ENCODE results near the gene KRT5.

DNA sequence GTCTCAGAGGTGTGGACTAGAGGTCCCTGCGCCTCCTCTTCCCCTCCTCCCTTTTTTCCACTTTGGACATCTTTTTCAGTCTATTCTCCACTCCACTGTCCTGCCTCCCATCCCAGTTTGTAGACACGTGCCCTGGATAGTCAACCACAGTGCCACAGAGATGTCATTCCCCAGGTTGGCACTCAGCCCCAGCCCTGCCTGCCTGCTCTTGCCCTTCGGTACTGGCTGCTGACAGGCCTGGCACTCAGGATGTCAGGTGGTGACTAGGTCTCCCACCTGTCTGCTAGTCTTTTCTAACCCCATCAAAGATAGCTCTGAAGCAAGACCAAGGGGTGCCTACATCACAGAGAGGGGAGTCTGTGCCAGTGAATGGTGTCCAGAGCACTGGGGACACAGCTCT, 16.9 kb upstream of the KRT5 start:
- TF ChIP-seq EZH2phosphoT487 (IDR thresholded peaks at IDR 0.05; ENCODE audit: unreplicated experiment) = no peak
- TF ChIP-seq, protein P1, sequence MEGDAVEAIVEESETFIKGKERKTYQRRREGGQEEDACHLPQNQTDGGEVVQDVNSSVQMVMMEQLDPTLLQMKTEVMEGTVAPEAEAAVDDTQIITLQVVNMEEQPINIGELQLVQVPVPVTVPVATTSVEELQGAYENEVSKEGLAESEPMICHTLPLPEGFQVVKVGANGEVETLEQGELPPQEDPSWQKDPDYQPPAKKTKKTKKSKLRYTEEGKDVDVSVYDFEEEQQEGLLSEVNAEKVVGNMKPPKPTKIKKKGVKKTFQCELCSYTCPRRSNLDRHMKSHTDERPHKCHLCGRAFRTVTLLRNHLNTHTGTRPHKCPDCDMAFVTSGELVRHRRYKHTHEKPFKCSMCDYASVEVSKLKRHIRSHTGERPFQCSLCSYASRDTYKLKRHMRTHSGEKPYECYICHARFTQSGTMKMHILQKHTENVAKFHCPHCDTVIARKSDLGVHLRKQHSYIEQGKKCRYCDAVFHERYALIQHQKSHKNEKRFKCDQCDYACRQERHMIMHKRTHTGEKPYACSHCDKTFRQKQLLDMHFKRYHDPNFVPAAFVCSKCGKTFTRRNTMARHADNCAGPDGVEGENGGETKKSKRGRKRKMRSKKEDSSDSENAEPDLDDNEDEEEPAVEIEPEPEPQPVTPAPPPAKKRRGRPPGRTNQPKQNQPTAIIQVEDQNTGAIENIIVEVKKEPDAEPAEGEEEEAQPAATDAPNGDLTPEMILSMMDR (conservative IDR thresholded peaks at IDR 0.05; ENCODE audit: low read depth in 2 of 2) = no peak
- TF ChIP-seq, protein P2, sequence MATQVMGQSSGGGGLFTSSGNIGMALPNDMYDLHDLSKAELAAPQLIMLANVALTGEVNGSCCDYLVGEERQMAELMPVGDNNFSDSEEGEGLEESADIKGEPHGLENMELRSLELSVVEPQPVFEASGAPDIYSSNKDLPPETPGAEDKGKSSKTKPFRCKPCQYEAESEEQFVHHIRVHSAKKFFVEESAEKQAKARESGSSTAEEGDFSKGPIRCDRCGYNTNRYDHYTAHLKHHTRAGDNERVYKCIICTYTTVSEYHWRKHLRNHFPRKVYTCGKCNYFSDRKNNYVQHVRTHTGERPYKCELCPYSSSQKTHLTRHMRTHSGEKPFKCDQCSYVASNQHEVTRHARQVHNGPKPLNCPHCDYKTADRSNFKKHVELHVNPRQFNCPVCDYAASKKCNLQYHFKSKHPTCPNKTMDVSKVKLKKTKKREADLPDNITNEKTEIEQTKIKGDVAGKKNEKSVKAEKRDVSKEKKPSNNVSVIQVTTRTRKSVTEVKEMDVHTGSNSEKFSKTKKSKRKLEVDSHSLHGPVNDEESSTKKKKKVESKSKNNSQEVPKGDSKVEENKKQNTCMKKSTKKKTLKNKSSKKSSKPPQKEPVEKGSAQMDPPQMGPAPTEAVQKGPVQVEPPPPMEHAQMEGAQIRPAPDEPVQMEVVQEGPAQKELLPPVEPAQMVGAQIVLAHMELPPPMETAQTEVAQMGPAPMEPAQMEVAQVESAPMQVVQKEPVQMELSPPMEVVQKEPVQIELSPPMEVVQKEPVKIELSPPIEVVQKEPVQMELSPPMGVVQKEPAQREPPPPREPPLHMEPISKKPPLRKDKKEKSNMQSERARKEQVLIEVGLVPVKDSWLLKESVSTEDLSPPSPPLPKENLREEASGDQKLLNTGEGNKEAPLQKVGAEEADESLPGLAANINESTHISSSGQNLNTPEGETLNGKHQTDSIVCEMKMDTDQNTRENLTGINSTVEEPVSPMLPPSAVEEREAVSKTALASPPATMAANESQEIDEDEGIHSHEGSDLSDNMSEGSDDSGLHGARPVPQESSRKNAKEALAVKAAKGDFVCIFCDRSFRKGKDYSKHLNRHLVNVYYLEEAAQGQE (IDR thresholded peaks at IDR 0.05; ENCODE audit: unreplicated experiment) = no peak
- TF ChIP-seq EZH2 (IDR thresholded peaks at IDR 0.05; ENCODE audit: low read depth, unreplicated experiment) = no peak
- TF ChIP-seq POLR2AphosphoS5 (IDR thresholded peaks at IDR 0.05; ENCODE audit: low read depth) = no peak
- TF ChIP-seq NANOG (IDR thresholded peaks at IDR 0.05; ENCODE audit: borderline replicate concordance) = no peak
- TF ChIP-seq ZNF331 (CRISPR knock-in tag; IDR thresholded peaks at IDR 0.05; ENCODE audit: low read depth) = no peak
